Neural crest cell (in vitro differentiated cells): Measurements from ENCODE around the gene ETV3. TPM values are rescaled to one million over a fixed set of nuclear protein-coding genes. Genes with fewer than 3 reads are reported as not detected.

Experiments used
- DNase-seq: peaks from one replicate; pipeline ENCODE4 v3.0.0; 2021; ENCODE audit warnings: low read depth, mixed read lengths, low spot score
- H3K27ac Mint-ChIP-seq: one replicate; pipeline ENCODE4 v1.8.0; 2021; ENCODE audit warnings: mild to moderate bottlenecking, mixed read lengths; ENCODE audit not compliant: unreplicated experiment
- H3K27me3 Mint-ChIP-seq: 2 replicates; pipeline ENCODE4 v1.8.0; 2021; ENCODE audit warnings: low read depth, mild to moderate bottlenecking, mixed read lengths
- H3K36me3 Mint-ChIP-seq: 2 replicates; pipeline ENCODE4 v1.8.0; 2021; ENCODE audit warnings: low read depth, mild to moderate bottlenecking, mixed read lengths
- H3K4me1 Mint-ChIP-seq: 2 replicates; pipeline ENCODE4 v1.8.0; 2021; ENCODE audit warnings: mixed read lengths
- H3K4me3 Mint-ChIP-seq: one replicate; pipeline ENCODE4 v1.8.0; 2021; ENCODE audit warnings: mild to moderate bottlenecking, mixed read lengths
- H3K9me3 Mint-ChIP-seq: 2 replicates; pipeline ENCODE4 v1.8.0; 2021; ENCODE audit warnings: mixed read lengths
- CTCF ChIP-seq: fragments of 200-600 bp; sonication (generic); conservative IDR thresholded peaks from 2 replicates; pipeline ENCODE4 v1.5.0; 2021; ENCODE audit warnings: antibody characterized with exemption, mild to moderate bottlenecking
- total RNA-seq: library from RNA; stranded (reverse); gene quantifications from 2 replicates; pipeline ENCODE4 v1.2.1, GENCODE V29; 2021

Gene ETV3
- total RNA-seq, 1 donor from 2014 or later, result 29.7 TPM

GRCh38 chr1:157113631-157114030, 24.6 kb downstream of the ETV3 start:
- Mint-ChIP-seq H3K4me1 (peaks cover 37% of the 10 kb centered on the region), H3K9me3 (no peaks in the 10 kb centered on the region), H3K4me3 (no peak overlapping the region), H3K27ac (peak overlapping the region; percentile 75), H3K27me3 (peaks cover 13% of the 10 kb centered on the region), H3K36me3 (no peaks in the 10 kb centered on the region)
- TF ChIP-seq CTCF, result no peak
- DNase-seq, result no peak

DNA sequence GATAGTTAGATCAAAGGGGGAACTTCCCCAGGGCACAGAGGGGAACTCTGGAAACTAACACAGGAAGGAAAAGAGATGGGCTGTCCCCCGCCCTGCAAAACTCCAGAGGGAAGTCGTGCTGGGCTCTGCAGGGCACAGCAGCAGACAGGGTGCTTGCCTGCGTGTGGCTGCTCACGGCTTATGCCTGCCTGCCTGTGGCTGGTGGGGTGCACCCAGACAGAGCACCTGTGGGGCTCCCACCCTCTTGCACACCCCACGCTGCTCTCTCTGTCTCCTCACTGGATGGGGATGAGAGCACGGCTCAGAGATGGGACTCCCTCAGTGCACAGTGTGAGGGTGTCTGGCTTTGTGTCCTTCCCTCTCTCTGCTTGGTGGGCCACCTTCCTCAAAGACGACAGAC, 25.1 kb downstream of the ETV3 start:
- no peak overlapping the region for H3K4me3 Mint-ChIP-seq
- peaks cover 37% of the 10 kb centered on the region for H3K4me1 Mint-ChIP-seq
- no peak for DNase-seq
- H3K9me3 Mint-ChIP-seq, result no peaks in the 10 kb centered on the region
- peak overlapping the region; percentile 75 for H3K27ac Mint-ChIP-seq
- H3K27me3 Mint-ChIP-seq, result peaks cover 13% of the 10 kb centered on the region
- no peaks in the 10 kb centered on the region for H3K36me3 Mint-ChIP-seq
- TF ChIP-seq CTCF, result no peak

DNA sequence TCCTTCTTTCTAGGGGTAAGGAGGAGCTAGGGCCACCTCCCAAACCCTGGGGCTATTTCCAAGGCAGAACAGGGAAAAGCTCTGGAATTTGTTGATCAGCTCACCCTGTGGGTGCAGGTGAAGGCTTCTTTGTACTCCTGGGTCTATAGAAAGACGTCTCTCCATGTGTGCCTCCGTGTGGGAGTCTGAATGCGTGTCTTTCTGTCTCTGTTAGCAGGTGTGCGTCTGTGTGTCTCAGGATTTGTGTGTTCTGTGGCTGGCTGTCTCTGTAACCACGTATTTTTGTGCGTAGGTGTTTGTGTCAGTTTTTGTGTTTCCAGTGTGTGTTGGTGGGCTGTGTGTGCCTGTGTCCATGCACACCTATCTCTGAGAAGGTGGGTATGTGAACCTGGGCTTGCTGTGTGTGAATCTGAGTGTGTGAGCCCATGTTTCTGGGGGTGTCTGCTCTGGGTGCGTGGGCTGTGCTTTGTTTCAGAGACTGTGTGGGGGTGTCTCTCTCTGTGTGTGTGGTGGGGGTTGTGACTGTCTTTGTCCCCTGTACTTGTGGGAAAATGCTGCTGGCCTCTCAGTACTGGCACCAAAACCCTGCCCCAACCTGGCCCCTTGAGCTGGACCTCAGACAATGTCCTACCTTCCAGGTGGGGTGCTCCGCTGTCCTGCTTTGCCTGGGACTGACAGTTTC, 25.9 kb downstream of the ETV3 start:
- H3K36me3 Mint-ChIP-seq, result no peaks in the 10 kb centered on the region
- peaks cover 37% of the 10 kb centered on the region for H3K4me1 Mint-ChIP-seq
- peak overlapping the region; percentile 95 for H3K27ac Mint-ChIP-seq
- TF ChIP-seq CTCF, result no peak
- peaks cover 13% of the 10 kb centered on the region for H3K27me3 Mint-ChIP-seq
- DNase-seq, result no peak
- H3K9me3 Mint-ChIP-seq, result no peaks in the 10 kb centered on the region
- no peak overlapping the region for H3K4me3 Mint-ChIP-seq

DNA sequence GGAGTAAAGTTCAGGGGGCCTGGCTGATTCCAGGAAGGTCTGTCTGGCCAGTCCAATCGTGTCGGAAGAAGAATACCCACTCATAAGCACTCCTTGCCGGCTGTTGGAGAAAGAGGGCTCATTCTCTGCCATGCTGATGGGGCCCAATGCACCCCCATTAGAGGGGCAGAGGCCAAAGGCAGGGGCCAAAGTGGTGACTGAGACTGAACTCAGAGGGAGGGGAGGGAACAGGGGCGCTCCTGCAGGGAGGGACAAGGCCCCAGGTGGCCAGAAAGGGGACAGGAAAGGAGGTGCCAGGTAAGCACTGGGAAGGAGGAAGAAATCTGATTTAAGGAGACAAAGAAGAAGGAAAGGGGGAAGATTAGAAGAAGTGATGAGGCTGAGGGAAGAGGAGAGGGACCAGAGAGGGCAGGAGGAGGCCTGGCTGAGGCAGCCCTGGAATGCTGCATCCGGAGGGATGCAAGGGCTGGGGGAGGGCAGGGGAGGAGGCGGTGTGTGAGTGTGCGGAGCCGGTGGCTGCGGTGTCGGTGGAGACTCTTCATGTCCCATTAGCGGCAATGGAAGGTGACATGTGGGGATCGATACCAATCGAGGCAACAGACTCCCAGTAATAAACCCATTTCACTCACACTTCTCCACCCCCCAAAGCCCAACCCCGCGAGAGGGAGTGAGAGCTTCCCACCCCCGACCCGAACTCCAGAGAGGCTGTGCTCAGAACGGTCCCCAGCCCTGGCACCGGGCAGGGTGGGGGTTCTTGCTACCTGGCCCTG, 26.6 kb downstream of the ETV3 start:
- no peak for TF ChIP-seq CTCF
- Mint-ChIP-seq H3K4me3 (no peak overlapping the region), H3K36me3 (no peaks in the 10 kb centered on the region), H3K27ac (no peak overlapping the region), H3K9me3 (no peaks in the 10 kb centered on the region), H3K27me3 (peaks cover 13% of the 10 kb centered on the region), H3K4me1 (peaks cover 33% of the 10 kb centered on the region)
- DNase-seq, result no peak

GRCh38 chr1:157110686-157111085, 27.5 kb downstream of the ETV3 start:
- Mint-ChIP-seq H3K9me3 (no peaks in the 10 kb centered on the region), H3K27ac (no peak overlapping the region), H3K4me1 (peaks cover 31% of the 10 kb centered on the region), H3K36me3 (no peaks in the 10 kb centered on the region), H3K27me3 (peaks cover 13% of the 10 kb centered on the region), H3K4me3 (no peak overlapping the region)
- DNase-seq, result no peak
- TF ChIP-seq CTCF, result no peak
